GM21529 (cell line): ENCODE results near the gene DNAJA2.
"Not testable (repeated sequence)": the region's sequence is repeated elsewhere in the genome, so short reads cannot be mapped to it uniquely, and the experiment has no call there.

ENCODE experiments used
- ATAC-seq: cut with Tn5 transposase; IDR thresholded peaks from one replicate; pipeline ENCODE4 v1.9.1; 2021; ENCODE audit not compliant: unreplicated experiment

The DNAJA2 gene

GRCh38 chr16:46973207-46973995 lies at the start of gene DNAJA2:
Gene DNAJA2, minus strand, starts transcription at chr16:46973674. Its CDS starts 102 bp downstream, at chr16:46973572.
- ATAC-seq: peak; percentile 87

DNA sequence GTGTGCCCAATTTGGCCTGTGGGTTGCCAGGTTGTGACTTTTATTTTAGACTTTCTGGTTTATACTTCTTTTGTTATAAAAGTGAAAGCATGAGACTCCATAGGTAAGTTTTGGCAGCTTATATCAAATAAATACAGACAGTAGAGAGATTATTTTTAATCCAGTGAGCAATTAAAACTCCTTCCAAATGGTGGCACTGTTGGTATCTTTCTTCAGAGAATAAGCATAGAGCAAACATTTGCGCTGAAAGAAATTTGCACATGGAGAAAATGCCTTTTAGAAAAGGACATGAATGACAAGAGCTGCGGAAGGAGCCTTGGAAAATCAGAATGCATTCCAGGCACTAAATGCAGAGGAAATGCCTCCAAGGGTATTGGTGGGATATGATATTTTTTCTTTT lies 46.1 kb upstream of the DNAJA2 start:
- no peak for ATAC-seq

DNA sequence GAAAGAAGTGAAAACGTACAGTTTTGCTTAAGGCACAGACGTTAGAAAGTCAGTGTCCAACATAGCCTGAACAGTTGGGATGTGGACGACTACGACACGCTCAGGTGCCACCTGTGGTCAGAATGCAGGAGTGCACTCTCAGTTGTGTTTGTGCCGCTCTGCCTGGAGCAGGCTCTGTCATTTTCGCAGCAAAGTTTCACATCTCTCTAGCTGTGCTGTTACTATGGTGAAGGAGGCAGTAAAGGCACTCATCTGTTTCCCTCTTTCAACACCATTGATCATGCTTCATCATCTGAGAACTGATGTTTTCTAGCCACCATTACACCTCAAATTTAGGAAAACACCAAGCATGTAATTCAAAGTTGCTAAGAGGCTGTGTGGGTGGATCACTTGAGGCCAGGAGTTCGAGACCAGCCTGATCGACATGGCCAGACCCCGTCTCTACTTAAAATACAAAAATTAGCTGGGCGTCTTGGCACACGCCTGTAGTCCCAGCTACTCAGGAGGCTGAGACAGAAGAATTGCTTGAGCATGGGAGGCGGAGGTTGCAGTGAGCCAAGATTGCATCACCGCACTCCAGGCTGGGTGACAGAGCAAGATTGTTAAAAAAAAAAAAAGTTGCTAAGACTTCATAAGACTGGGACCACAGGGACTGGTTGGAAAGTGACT lies 44.9 kb upstream of the DNAJA2 start:
- ATAC-seq: peak; percentile 98

DNA sequence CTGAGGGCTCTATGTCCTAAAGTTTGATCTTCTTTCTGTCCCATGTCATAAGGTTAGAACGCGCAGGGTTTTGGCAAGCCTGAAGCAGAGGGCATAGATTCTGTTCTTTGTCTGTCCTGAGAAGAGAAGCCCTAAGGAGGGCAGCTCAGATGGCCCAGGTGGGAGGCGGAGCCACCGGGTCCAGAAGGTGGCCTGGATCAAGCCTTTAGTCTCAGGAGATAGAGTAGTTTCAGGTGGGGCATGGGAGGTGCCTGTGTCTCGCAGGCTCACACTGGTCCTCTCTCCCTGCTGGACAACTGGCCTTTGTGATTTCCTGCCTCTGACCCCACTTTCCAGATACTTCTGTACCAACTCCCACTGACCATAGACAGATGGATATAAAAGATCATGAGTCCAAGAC lies 44.2 kb upstream of the DNAJA2 start:
- no peak for ATAC-seq

GRCh38 chr16:47016700-47017133 lies 43.2 kb upstream of the DNAJA2 start:
- peak; percentile 41 for ATAC-seq

- ATAC-seq: no peak
Measured at GRCh38 chr16:47013910-47014309, 40.4 kb upstream of the DNAJA2 start.

DNA sequence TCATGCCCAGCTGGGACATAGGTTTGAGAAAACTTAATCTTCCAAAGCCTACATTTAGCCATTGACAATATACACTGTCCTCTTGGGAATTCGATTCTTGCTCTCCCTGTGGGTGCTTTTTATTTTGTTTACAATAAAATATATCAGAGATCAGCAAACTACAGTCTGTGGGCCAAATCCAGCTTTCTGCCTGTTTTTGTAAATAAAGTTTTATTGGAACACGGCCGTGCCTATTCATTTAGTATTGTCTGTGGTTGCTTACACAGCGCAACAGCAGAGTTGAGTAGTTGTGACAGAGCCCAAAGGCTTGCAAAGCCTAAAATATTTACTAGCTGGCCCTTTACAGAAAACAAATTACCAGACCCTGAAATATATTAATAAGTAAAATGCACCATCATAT lies 39.7 kb upstream of the DNAJA2 start:
- ATAC-seq: no peak

GRCh38 chr16:47010812-47011211 lies 37.3 kb upstream of the DNAJA2 start:
- not testable (repeated sequence) for ATAC-seq

DNA sequence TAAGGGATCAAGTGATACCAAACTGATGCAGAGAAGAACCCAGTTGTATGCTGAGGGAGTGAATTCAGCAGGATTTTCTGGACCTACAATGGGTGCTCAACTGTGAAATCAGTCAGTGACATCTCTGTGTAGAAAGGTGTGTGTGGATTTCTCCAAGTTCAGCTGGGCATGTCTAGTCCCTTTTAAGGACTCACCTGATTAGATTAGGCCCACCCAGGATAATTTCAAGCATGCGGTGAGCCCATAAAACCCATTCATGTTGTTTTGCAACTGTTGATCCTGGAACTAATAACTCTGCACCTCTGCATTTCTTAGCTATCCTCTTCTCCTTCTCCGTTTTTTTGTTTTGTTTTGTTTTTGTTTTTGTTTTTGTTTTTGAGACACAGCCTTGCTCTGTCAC lies 35.1 kb upstream of the DNAJA2 start:
- no peak for ATAC-seq

DNA sequence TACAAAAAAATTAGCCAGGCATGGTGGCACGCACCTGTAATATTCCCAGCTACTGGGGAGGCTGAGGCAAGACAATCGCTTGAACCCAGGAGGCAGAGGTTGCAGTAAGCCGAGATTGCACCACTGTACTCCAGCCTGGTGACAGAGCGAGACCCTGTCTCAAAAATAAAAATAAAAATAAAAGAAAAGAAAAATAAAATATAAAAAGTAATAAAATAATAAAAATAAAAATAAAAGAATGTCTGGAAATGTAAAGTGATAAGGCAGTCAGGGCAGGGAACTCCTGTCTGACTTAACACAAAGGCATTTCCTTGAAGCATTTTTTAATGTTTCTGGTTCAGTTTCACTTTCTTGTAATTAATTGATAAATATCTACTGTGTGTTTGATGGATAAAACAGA lies 34.7 kb upstream of the DNAJA2 start:
- no peak for ATAC-seq

DNA sequence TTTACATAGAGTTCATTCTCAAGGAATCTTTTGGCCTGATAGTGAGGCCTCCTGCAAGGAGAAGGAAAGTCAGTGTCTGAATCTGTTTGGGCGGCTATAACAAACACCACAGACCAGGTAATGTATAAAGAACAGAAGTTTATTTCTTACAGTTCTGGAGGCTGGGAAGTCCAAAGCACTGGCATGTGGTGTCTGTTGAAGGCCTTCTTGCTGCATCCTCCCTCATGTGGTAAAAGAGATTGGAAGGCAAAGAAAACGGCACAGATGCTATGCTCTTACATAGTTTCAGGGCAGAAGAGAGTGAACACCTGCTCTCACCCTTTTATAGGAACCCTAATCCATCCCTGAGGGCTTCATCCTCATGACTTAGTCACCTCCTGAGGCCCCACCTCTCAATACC lies 31.2 kb upstream of the DNAJA2 start:
- no peak for ATAC-seq

DNA sequence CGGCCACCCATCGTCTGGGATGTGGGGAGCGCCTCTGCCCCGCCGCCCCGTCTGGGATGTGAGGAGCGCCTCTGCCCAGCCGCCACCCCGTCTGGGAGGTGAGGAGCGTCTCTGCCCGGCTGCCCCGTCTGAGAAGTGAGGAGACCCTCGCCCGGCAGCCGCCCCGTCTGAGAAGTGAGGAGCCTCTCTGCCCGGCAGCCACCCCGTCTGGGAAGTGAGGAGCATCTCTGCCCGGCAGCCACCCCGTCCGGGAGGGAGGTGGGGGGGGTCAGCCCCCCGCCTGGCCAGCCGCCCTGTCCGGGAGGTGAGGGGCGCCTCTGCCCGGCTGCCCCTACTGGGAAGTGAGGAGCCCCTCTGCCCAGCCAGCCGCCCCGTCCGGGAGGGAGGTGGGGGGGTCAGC lies 26.6 kb upstream of the DNAJA2 start:
- not testable (repeated sequence) for ATAC-seq

GRCh38 chr16:46997844-46998243 lies 24.4 kb upstream of the DNAJA2 start:
- ATAC-seq: no peak

- ATAC-seq: no peak
Measured at GRCh38 chr16:46996952-46997458, 23.5 kb upstream of the DNAJA2 start.

GRCh38 chr16:46996391-46996790 lies 22.9 kb upstream of the DNAJA2 start:
- ATAC-seq: no peak

DNA sequence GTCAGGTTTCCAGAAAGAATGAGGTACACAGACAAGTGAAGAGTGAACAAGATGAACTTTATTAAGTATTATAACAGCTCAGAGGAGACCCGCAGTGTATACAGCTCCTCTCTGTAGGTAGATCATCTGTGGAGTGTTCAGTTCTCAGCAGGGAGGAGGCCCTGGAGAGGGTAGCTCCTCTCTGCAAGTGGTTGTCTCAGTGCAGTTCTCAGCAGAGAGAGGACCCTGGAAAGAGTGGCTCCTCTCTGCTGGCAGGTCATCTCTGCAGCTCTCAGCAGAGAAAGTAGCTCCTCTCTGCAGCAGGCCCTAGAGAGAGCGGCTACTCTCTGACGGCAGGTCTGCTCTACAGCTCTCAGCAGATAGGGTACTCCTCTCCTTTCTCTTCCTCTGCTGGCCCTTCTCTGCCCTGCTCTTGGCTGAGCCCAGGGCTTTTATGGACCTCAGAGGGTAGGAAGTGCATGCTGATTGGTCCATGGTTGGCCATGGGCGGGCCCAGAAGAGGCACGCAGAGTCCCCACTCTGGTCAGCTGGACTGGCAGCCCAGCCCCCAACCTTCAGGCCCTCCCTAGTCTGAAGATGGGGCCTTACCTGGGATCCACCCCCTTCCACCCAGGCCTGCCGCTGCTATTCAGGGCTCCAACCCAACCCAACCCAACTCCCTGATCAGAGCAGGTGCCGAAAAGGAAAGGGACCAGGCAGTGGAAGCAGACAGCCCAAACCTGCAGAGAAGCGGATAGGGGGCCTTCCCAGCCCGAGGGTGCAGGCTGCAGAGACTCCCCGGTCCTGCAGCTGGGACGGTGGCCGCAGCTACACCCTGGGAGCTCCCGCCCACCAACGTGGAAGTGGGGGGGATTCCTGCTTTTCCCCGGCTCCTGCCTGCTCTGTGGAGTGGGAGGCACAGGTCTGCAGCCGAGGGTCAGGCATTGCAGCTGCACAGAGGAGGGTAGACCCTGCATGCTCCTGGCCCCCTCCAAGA lies 18.5 kb upstream of the DNAJA2 start:
- no peak for ATAC-seq

DNA sequence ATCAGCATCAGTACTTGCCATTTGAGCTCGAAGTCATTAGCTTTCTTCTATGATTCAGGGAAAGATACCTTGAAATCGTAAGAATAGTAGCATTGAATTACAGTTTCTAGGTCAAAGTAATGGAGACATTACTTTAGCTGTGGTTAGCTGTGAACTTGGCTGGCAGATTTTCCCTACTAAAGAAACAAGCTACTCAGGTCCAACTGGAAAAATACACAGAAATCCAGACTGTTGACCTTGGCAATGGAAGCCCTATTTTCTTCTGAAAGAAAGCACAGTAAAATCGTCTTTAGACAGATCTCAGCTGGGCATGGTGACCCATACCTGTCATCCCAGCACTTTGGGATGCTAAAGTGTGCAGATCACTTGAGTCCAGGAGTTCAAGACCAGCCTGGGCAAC lies 13.4 kb upstream of the DNAJA2 start:
- no peak for ATAC-seq

- no peak for ATAC-seq
Measured at GRCh38 chr16:46986438-46986837, 13.0 kb upstream of the DNAJA2 start.

GRCh38 chr16:46982335-46982734 lies 8.9 kb upstream of the DNAJA2 start:
- ATAC-seq: no peak

GRCh38 chr16:46980926-46981325 lies 7.5 kb upstream of the DNAJA2 start:
- ATAC-seq: no peak

DNA sequence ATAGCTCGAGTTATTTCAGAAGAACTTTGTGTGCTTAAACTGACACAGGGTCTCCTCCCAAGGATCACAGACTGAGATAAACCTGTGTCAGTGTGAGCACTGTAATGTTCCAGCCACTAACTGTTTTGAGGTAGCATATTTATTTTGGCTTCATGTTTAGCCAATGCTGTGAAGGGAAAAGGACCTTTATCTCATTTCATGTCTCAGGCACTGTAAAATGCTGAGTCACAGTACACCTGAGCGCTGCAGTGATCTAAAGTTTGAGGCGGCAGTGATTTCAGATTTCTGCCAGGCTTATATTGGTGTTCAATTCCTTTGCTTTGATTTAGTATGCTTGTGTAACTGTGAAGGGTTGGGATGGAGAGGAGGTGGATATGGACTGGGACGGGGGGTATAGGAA lies 3.1 kb upstream of the DNAJA2 start:
- no peak for ATAC-seq
